ENCODE measurements around the gene CFAP298. TPM values are rescaled to one million over a fixed set of nuclear protein-coding genes. Genes with fewer than 3 reads are reported as not detected.

CFAP298 gene
- total and polyA plus RNA-seq, 2 of the 13 experiments (the other 11 are each of a cell fraction or from before 2014, with no cell fraction given), result 21.2 to 62.2 TPM

DNA sequence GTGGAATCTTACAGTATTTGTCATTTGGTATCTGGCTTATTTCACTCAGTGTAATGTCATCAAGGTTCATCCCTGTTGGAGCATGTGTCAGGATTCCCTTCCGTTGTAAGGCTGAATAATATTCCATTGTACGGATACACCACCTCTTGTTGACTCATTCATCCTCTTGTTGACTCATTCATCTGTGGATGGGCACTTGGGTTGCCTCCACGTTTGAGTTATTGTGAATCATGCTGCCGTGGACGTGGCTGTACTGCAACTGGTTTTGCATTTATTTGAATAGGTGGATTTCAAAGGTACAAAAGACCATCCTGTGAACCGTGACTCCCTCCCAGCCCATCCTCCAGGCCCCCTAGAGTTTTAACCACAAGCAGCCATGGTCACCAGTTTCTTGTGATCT is 15.0 kb downstream of the CFAP298 start (continued):
- TF ChIP-seq, protein P1, sequence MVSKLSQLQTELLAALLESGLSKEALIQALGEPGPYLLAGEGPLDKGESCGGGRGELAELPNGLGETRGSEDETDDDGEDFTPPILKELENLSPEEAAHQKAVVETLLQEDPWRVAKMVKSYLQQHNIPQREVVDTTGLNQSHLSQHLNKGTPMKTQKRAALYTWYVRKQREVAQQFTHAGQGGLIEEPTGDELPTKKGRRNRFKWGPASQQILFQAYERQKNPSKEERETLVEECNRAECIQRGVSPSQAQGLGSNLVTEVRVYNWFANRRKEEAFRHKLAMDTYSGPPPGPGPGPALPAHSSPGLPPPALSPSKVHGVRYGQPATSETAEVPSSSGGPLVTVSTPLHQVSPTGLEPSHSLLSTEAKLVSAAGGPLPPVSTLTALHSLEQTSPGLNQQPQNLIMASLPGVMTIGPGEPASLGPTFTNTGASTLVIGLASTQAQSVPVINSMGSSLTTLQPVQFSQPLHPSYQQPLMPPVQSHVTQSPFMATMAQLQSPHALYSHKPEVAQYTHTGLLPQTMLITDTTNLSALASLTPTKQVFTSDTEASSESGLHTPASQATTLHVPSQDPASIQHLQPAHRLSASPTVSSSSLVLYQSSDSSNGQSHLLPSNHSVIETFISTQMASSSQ (IDR thresholded peaks at IDR 0.05; ENCODE audit: low read depth), result 0 out of 2 replicates have a peak, but pooled peaks have one; percentile 34
- TF ChIP-seq, protein P1 (CRISPR knock-in tag; IDR thresholded peaks at IDR 0.05; ENCODE audit: borderline replicate concordance), result no peak; the same call in 1 of the 2 replicates
- TF ChIP-seq ZNF598 (CRISPR knock-in tag; IDR thresholded peaks at IDR 0.05; ENCODE audit: borderline replicate concordance) (no peak), ZNF644 (CRISPR knock-in tag; IDR thresholded peaks at IDR 0.05; ENCODE audit: low read depth) (peak; percentile 96), ZNF782 (CRISPR knock-in tag; IDR thresholded peaks at IDR 0.05; ENCODE audit: borderline replicate concordance) (no peak), ZNF788 (CRISPR knock-in tag; IDR thresholded peaks at IDR 0.05; ENCODE audit: borderline replicate concordance) (peak; percentile 72; the same call in 1 of the 2 replicates), NR1H2 (CRISPR knock-in tag; IDR thresholded peaks at IDR 0.05; ENCODE audit: borderline replicate concordance, low read depth) (no peak), SOX6 (IDR thresholded peaks at IDR 0.05) (no peak), SOX6 (CRISPR knock-in tag; IDR thresholded peaks at IDR 0.05) (peak; percentile 66; the same call in 1 of the 2 replicates), ZMYM4 (CRISPR knock-in tag; IDR thresholded peaks at IDR 0.05) (peak; percentile 38; the same call in 1 of the 2 replicates), SSRP1 (CRISPR knock-in tag; IDR thresholded peaks at IDR 0.05) (peak; percentile 55; the same call in 1 of the 2 replicates), PRPF4 (IDR thresholded peaks at IDR 0.05; ENCODE audit: low read depth, low read length, poor library complexity, severe bottlenecking) (no peak), NCOA2 (CRISPR knock-in tag; IDR thresholded peaks at IDR 0.05) (peak; percentile 28; the same call in 1 of the 2 replicates), ZFAT (CRISPR knock-in tag; conservative IDR thresholded peaks at IDR 0.05) (no peak), TP53 (CRISPR knock-in tag; conservative IDR thresholded peaks at IDR 0.05) (no peak), GTF3A (CRISPR knock-in tag; conservative IDR thresholded peaks at IDR 0.05) (no peak), ZNF839 (CRISPR knock-in tag; IDR thresholded peaks at IDR 0.05; ENCODE audit: borderline replicate concordance) (no peak), PRMT3 (CRISPR knock-in tag; IDR thresholded peaks at IDR 0.05; ENCODE audit: borderline replicate concordance, low read depth) (no peak), TBL1XR1 (IDR thresholded peaks at IDR 0.05; ENCODE audit: borderline replicate concordance, low read length, partially characterized antibody) (peak; percentile 25), ZNF792 (CRISPR knock-in tag; IDR thresholded peaks at IDR 0.05) (no peak), FOXK2 (IDR thresholded peaks at IDR 0.05) (peak; percentile 75; the same call in 1 of the 2 replicates), KAT7 (CRISPR knock-in tag; IDR thresholded peaks at IDR 0.05; ENCODE audit: borderline replicate concordance) (no peak), U2AF2 (IDR thresholded peaks at IDR 0.05; ENCODE audit: low read depth, low read length) (no peak), DMAP1 (CRISPR knock-in tag; IDR thresholded peaks at IDR 0.05) (peak; percentile 23; the same call in 1 of the 2 replicates), SOX5 (CRISPR knock-in tag; IDR thresholded peaks at IDR 0.05; ENCODE audit: borderline replicate concordance) (peak; percentile 86)
- TF ChIP-seq, protein P2, sequence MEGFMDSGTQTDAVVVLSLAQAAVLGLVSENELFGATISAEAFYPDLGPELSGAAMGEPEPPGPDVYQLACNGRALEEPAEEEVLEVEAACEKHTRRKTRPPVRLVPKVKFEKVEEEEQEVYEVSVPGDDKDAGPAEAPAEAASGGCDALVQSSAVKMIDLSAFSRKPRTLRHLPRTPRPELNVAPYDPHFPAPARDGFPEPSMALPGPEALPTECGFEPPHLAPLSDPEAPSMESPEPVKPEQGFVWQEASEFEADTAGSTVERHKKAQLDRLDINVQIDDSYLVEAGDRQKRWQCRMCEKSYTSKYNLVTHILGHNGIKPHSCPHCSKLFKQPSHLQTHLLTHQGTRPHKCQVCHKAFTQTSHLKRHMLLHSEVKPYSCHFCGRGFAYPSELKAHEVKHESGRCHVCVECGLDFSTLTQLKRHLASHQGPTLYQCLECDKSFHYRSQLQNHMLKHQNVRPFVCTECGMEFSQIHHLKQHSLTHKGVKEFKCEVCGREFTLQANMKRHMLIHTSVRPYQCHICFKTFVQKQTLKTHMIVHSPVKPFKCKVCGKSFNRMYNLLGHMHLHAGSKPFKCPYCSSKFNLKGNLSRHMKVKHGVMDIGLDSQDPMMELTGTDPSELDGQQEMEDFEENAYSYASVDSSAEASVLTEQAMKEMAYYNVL (CRISPR knock-in tag; IDR thresholded peaks at IDR 0.05; ENCODE audit: borderline replicate concordance), result 0 out of 2 replicates have a peak, but pooled peaks have one; percentile 30
- TF ChIP-seq, protein P3, sequence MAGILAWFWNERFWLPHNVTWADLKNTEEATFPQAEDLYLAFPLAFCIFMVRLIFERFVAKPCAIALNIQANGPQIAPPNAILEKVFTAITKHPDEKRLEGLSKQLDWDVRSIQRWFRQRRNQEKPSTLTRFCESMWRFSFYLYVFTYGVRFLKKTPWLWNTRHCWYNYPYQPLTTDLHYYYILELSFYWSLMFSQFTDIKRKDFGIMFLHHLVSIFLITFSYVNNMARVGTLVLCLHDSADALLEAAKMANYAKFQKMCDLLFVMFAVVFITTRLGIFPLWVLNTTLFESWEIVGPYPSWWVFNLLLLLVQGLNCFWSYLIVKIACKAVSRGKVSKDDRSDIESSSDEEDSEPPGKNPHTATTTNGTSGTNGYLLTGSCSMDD (CRISPR knock-in tag; IDR thresholded peaks at IDR 0.05), result no peak

Measured in HepG2 (cell line).